Keratinocyte (primary cell): Measurements from ENCODE around the gene CMIP.

Source experiments
- CTCF ChIP-seq, 3 experiments: IDR thresholded peaks in 1 of 3; conservative IDR thresholded peaks in 1 of 3; optimal IDR thresholded peaks in 1 of 3; 2 replicates in 2 of 3; 3 replicates in 1 of 3; pipeline versions ENCODE3 to v1.5.1; 2011; ENCODE audit warnings: low read length in 3 of 3, mild to moderate bottlenecking in 3 of 3, moderate library complexity in 2 of 3, control low read depth in 1 of 3, inconsistent platforms in 1 of 3; ENCODE audit not compliant: insufficient read depth in 2 of 3; ENCODE audit errors: extremely low read depth in 1 of 3
- EZH2 ChIP-seq: IDR thresholded peaks from one replicate; pipeline ENCODE4 v1.6.1; 2012; ENCODE audit warnings: inconsistent platforms, mild to moderate bottlenecking, low read length, moderate library complexity

GRCh38 chr16:81720973-81721906 lies 276.6 kb downstream of the CMIP start:
- TF ChIP-seq CTCF (optimal IDR thresholded peaks at IDR 0.05 in 1 of 3, IDR thresholded peaks at IDR 0.05 in 1 of 3, conservative IDR thresholded peaks at IDR 0.05 in 1 of 3; ENCODE audit: extremely low read depth in 1 of 3, insufficient read depth in 2 of 3, low read length in 3 of 3), result no peak
- TF ChIP-seq EZH2, result no peak
